Neural cell (in vitro differentiated cells): Measurements from ENCODE around the gene RRP1. TPM values are rescaled to one million over a fixed set of nuclear protein-coding genes. Genes with fewer than 3 reads are reported as not detected.

Experiments used
- H2AFZ ChIP-seq: fragments of 200-600, 300-800 bp; sonication (generic), shearing (Covaris generic); 2 replicates; pipeline ENCODE4 v1.6.0; 2014; ENCODE audit warnings: low read depth, mild to moderate bottlenecking, antibody characterized with exemption, low read length, moderate library complexity
- H3F3A ChIP-seq: fragments of 200-600 bp; shearing (Covaris generic); 2 replicates; pipeline ENCODE4 v1.6.1; 2016; ENCODE audit warnings: mild to moderate bottlenecking, moderate library complexity, mixed read lengths, antibody characterized with exemption, low read length; ENCODE audit not compliant: insufficient read depth, poor library complexity, severe bottlenecking
- H3K27ac ChIP-seq: fragments of 200-600, 300-800 bp; sonication (generic), shearing (Covaris generic); 2 replicates; pipeline ENCODE4 v1.5.1; 2014; ENCODE audit warnings: mild to moderate bottlenecking, low read length, moderate library complexity
- H3K27me3 ChIP-seq: fragments of 300-800, 200-600 bp; sonication (generic), shearing (Covaris generic); 2 replicates; pipeline ENCODE4 v1.6.0; 2014; ENCODE audit warnings: mild to moderate bottlenecking, low read depth, low read length, moderate library complexity; ENCODE audit not compliant: insufficient read depth
- H3K36me3 ChIP-seq: fragments of 300-800, 200-600 bp; sonication (generic), shearing (Covaris generic); 2 replicates; pipeline ENCODE4 v1.5.1; 2014; ENCODE audit warnings: mild to moderate bottlenecking, antibody characterized with exemption, low read length, moderate library complexity; ENCODE audit not compliant: insufficient read depth
- H3K4me2 ChIP-seq: fragments of 300-800, 200-600 bp; sonication (generic), shearing (Covaris generic); 2 replicates; pipeline ENCODE4 v1.6.0; 2014; ENCODE audit warnings: mild to moderate bottlenecking, low read length
- H3K4me3 ChIP-seq: fragments of 300-800, 200-600 bp; sonication (generic), shearing (Covaris generic); 2 replicates; pipeline ENCODE4 v1.5.1; 2014; ENCODE audit warnings: mild to moderate bottlenecking, low read length, moderate library complexity
- H3K79me2 ChIP-seq: fragments of 200-600 bp; shearing (Covaris generic); replicated peaks from 2 replicates; pipeline ENCODE4 v1.6.0; 2014; ENCODE audit warnings: mild to moderate bottlenecking, low read length, moderate library complexity; ENCODE audit not compliant: insufficient read depth
- H3K9ac ChIP-seq: fragments of 300-800, 200-600 bp; sonication (generic), shearing (Covaris generic); 2 replicates; pipeline ENCODE4 v1.6.1; 2016; ENCODE audit warnings: mild to moderate bottlenecking, low read length, mixed read lengths
- H3K9me2 ChIP-seq: fragments of 200-600 bp; shearing (Covaris generic); 2 replicates; pipeline ENCODE4 v1.6.1; 2016; ENCODE audit warnings: mild to moderate bottlenecking, low read length, mixed read lengths; ENCODE audit not compliant: insufficient read depth
- H3K9me3 ChIP-seq: fragments of 200-600, 300-800 bp; sonication (generic), shearing (Covaris generic); 2 replicates; pipeline ENCODE4 v1.6.1; 2016; ENCODE audit warnings: mild to moderate bottlenecking, mixed run types, low read length, moderate library complexity, mixed read lengths
- H4K20me1 ChIP-seq: fragments of 200-600 bp; shearing (Covaris generic); 2 replicates; pipeline ENCODE4 v1.6.1; 2016; ENCODE audit warnings: mild to moderate bottlenecking, mixed run types; ENCODE audit not compliant: insufficient read depth
- EP300 ChIP-seq: fragments of 450-650 bp; conservative IDR thresholded peaks from 2 replicates; pipeline ENCODE4 v1.6.1; 2014; ENCODE audit warnings: antibody characterized with exemption, mild to moderate bottlenecking, moderate library complexity; ENCODE audit not compliant: poor library complexity, severe bottlenecking
- EZH2 ChIP-seq: fragments of 200-600, 300-800 bp; shearing (Covaris generic), sonication (generic); IDR thresholded peaks from 2 replicates; pipeline ENCODE4 v1.6.1; 2014; ENCODE audit warnings: antibody characterized with exemption, low read length, borderline replicate concordance, mild to moderate bottlenecking; ENCODE audit not compliant: insufficient read depth, poor library complexity, severe bottlenecking
- MXI1 ChIP-seq: fragments of 450-650 bp; conservative IDR thresholded peaks from 2 replicates; pipeline ENCODE4 v1.6.1; 2014; ENCODE audit warnings: antibody characterized with exemption, mild to moderate bottlenecking; ENCODE audit not compliant: poor library complexity, severe bottlenecking
- POLR2AphosphoS5 ChIP-seq: IDR thresholded peaks from 2 replicates; pipeline ENCODE4 v1.6.1; 2012
- RAD21 ChIP-seq: fragments of 450-650 bp; conservative IDR thresholded peaks from 2 replicates; pipeline ENCODE4 v1.6.1; 2014; ENCODE audit warnings: antibody characterized with exemption, mild to moderate bottlenecking, moderate library complexity
- SMC3 ChIP-seq: fragments of 450-650 bp; conservative IDR thresholded peaks from 2 replicates; pipeline ENCODE4 v1.6.1; 2014; ENCODE audit warnings: antibody characterized with exemption, mild to moderate bottlenecking, moderate library complexity; ENCODE audit not compliant: poor library complexity
- TAF1 ChIP-seq: IDR thresholded peaks from 2 replicates; pipeline ENCODE4 v1.6.1; 2012; ENCODE audit warnings: low read depth
- polyA plus RNA-seq: library from polyadenylated mRNA; depleted of rRNA; stranded (reverse); fragments of >200 nt; gene quantifications from 2 replicates; pipeline ENCODE4 v1.2.3, GENCODE V29; 2014
- TF ChIP-seq, protein P1 (sequence below): IDR thresholded peaks from 2 replicates; pipeline ENCODE4 v1.6.1; 2012; ENCODE audit warnings: borderline replicate concordance
- TF ChIP-seq, protein P2 (sequence below): fragments of 450-650 bp; IDR thresholded peaks from 2 replicates; pipeline ENCODE4 v1.5.1; 2014; ENCODE audit warnings: antibody characterized with exemption, mild to moderate bottlenecking, moderate library complexity; ENCODE audit not compliant: poor library complexity, severe bottlenecking

RRP1 gene
- polyA plus RNA-seq, 1 donor from 2014 or later: 35.8 TPM

DNA sequence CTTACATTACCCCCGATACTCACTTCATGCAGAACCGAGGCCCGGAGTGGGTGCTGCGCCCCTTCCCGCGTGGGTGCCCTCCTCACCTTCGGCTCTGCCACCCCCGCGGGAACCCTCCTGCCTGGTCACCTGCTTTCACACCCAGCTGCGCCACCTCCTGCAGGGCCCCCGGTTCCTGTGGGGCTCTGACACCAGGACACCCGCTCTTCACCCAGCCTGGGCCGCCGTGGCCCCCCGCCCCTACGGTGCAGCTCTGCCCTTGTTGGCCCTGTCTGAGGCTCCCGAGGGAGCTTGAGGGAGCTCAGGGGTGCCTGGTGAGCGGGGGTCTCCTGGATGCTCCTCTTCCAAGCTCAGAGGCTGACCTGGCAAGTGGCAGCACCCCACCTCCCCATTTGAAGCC lies 19.0 kb downstream of the RRP1 start:
- Histone ChIP-seq H3K4me3 (no peak overlapping the region), H3K27me3 (no peaks in the 10 kb centered on the region), H3K9me2 (no peaks in the 10 kb centered on the region), H3K27ac (no peak overlapping the region), H3K9ac (no peak overlapping the region), H3F3A (no peaks in the 10 kb centered on the region), H4K20me1 (no peaks in the 10 kb centered on the region), H3K4me2 (no peak overlapping the region), H2AFZ (no peak overlapping the region), H3K36me3 (no peaks in the 10 kb centered on the region), H3K79me2 (no peaks in the 10 kb centered on the region), H3K9me3 (no peaks in the 10 kb centered on the region)
- TF ChIP-seq EZH2: no peak
- TF ChIP-seq, protein P1, sequence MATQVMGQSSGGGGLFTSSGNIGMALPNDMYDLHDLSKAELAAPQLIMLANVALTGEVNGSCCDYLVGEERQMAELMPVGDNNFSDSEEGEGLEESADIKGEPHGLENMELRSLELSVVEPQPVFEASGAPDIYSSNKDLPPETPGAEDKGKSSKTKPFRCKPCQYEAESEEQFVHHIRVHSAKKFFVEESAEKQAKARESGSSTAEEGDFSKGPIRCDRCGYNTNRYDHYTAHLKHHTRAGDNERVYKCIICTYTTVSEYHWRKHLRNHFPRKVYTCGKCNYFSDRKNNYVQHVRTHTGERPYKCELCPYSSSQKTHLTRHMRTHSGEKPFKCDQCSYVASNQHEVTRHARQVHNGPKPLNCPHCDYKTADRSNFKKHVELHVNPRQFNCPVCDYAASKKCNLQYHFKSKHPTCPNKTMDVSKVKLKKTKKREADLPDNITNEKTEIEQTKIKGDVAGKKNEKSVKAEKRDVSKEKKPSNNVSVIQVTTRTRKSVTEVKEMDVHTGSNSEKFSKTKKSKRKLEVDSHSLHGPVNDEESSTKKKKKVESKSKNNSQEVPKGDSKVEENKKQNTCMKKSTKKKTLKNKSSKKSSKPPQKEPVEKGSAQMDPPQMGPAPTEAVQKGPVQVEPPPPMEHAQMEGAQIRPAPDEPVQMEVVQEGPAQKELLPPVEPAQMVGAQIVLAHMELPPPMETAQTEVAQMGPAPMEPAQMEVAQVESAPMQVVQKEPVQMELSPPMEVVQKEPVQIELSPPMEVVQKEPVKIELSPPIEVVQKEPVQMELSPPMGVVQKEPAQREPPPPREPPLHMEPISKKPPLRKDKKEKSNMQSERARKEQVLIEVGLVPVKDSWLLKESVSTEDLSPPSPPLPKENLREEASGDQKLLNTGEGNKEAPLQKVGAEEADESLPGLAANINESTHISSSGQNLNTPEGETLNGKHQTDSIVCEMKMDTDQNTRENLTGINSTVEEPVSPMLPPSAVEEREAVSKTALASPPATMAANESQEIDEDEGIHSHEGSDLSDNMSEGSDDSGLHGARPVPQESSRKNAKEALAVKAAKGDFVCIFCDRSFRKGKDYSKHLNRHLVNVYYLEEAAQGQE: no peak
- TF ChIP-seq TAF1: no peak
- no peak for TF ChIP-seq MXI1
- TF ChIP-seq POLR2AphosphoS5: no peak
- TF ChIP-seq SMC3: no peak
- TF ChIP-seq, protein P2, sequence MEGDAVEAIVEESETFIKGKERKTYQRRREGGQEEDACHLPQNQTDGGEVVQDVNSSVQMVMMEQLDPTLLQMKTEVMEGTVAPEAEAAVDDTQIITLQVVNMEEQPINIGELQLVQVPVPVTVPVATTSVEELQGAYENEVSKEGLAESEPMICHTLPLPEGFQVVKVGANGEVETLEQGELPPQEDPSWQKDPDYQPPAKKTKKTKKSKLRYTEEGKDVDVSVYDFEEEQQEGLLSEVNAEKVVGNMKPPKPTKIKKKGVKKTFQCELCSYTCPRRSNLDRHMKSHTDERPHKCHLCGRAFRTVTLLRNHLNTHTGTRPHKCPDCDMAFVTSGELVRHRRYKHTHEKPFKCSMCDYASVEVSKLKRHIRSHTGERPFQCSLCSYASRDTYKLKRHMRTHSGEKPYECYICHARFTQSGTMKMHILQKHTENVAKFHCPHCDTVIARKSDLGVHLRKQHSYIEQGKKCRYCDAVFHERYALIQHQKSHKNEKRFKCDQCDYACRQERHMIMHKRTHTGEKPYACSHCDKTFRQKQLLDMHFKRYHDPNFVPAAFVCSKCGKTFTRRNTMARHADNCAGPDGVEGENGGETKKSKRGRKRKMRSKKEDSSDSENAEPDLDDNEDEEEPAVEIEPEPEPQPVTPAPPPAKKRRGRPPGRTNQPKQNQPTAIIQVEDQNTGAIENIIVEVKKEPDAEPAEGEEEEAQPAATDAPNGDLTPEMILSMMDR: no peak
- no peak for TF ChIP-seq EP300
- TF ChIP-seq RAD21: no peak

DNA sequence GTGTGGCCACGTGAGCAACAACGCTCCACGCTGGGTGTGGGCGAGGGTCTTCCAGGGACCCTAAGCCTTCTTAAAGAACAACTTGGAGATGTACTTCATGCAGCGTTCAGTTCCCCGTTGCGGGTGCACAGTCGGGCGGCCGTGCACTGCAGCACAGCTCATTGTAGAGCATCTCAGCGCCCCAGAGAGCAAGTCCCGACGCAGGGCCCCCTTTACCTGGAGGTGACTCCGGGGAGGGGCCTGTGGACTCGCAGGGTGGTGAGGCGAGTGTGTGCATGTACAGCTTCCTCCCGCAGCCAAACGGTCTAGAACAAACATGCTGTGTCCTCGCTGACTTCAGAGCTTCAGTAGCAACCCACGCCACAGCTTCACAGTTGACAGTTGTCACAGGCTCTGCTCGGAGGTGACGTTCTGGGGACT lies 19.5 kb downstream of the RRP1 start:
- Histone ChIP-seq H3K27me3 (no peaks in the 10 kb centered on the region), H3K4me2 (no peak overlapping the region), H4K20me1 (no peaks in the 10 kb centered on the region), H3K36me3 (no peaks in the 10 kb centered on the region), H3K27ac (no peak overlapping the region), H3K79me2 (no peaks in the 10 kb centered on the region), H3K9ac (no peak overlapping the region), H3F3A (no peaks in the 10 kb centered on the region), H2AFZ (no peak overlapping the region), H3K4me3 (no peak overlapping the region), H3K9me3 (no peaks in the 10 kb centered on the region), H3K9me2 (no peaks in the 10 kb centered on the region)
- no peak for TF ChIP-seq RAD21
- no peak for TF ChIP-seq TAF1
- no peak for TF ChIP-seq POLR2AphosphoS5
- no peak for TF ChIP-seq EP300
- TF ChIP-seq EZH2: no peak
- TF ChIP-seq, protein P1: no peak
- TF ChIP-seq, protein P2: no peak
- no peak for TF ChIP-seq SMC3
- no peak for TF ChIP-seq MXI1
